Naive thymus-derived CD4-positive, alpha-beta T cell (primary cell): ENCODE data around the gene NGEF. TPM values are rescaled to one million over a fixed set of nuclear protein-coding genes. Genes with fewer than 3 reads are reported as not detected.
"Not testable (repeated sequence)": the region's sequence is repeated elsewhere in the genome, so short reads cannot be mapped to it uniquely, and the experiment has no call there.

Source experiments
- ATAC-seq: fragments of 150-1000 bp; cut with Tn5 transposase; 2 replicates; pipeline ENCODE4 v1.10.0; 2021; ENCODE audit warnings: mild to moderate bottlenecking, moderate library complexity
- CTCF ChIA-PET: fragments of 350-600 bp; sonication (Branson Sonifier 250); formaldehyde crosslinking; loops from one replicate; lab custom pipeline; 2021; ENCODE audit warnings: antibody characterized with exemption; lab: Charles Lee
- POLR2A ChIA-PET: fragments of 350-600 bp; sonication (Branson Sonifier 250); formaldehyde crosslinking; loops from one replicate; lab custom pipeline; 2021; ENCODE audit warnings: antibody characterized with exemption, inconsistent platforms; lab: Charles Lee
- DNase-seq, 9 donors: peaks; one replicate each; pipeline versions ENCODE4 v3.0.0 to v3.0.0-alpha.2; 2020 to 2022; ENCODE audit warnings: mixed read lengths in 1 of 9
- H3K27ac ChIP-seq: one replicate; pipeline ENCODE4 v1.7.0; 2013; ENCODE audit warnings: mild to moderate bottlenecking, low read depth, low read length, moderate library complexity
- H3K27me3 ChIP-seq, 2 donors: one replicate each; pipeline ENCODE4 v1.7.0; 2013; ENCODE audit warnings: low read length in 2 of 2, mild to moderate bottlenecking in 2 of 2, moderate library complexity in 2 of 2; ENCODE audit not compliant: control insufficient read depth in 2 of 2, insufficient read depth in 2 of 2
- H3K36me3 ChIP-seq, 3 experiments: 1 replicate in 2 of 3; 2 replicates in 1 of 3; pipeline ENCODE4 v1.7.0; 2013; ENCODE audit warnings: low read length in 3 of 3, mild to moderate bottlenecking in 3 of 3, moderate library complexity in 1 of 3; ENCODE audit not compliant: insufficient read depth in 3 of 3, control insufficient read depth in 2 of 3
- H3K4me1 ChIP-seq, 2 donors: one replicate each; pipeline ENCODE4 v1.7.0; 2013; ENCODE audit warnings: low read length in 2 of 2, mild to moderate bottlenecking in 2 of 2, moderate library complexity in 1 of 2; ENCODE audit not compliant: control insufficient read depth in 2 of 2, insufficient read depth in 2 of 2
- H3K4me3 ChIP-seq: 2 replicates; pipeline ENCODE4 v1.7.0; 2013; ENCODE audit warnings: mild to moderate bottlenecking, low read length
- H3K9me3 ChIP-seq, 3 experiments: 1 replicate in 2 of 3; 2 replicates in 1 of 3; pipeline ENCODE4 v1.7.0; 2013; ENCODE audit warnings: low read length in 3 of 3; ENCODE audit not compliant: control insufficient read depth in 2 of 3
- H3K27ac Mint-ChIP-seq, 9 donors: one replicate each; pipeline ENCODE4 v1.8.0; 2020 to 2022; ENCODE audit warnings: mixed read lengths in 9 of 9, mild to moderate bottlenecking in 8 of 9, moderate library complexity in 5 of 9, inconsistent platforms in 2 of 9
- H3K27me3 Mint-ChIP-seq, 5 donors: one replicate each; pipeline ENCODE4 v1.8.0; 2021 to 2022; ENCODE audit warnings: mixed read lengths in 5 of 5, mild to moderate bottlenecking in 1 of 5
- H3K36me3 Mint-ChIP-seq, 5 donors: one replicate each; pipeline ENCODE4 v1.8.0; 2020 to 2022; ENCODE audit warnings: mixed read lengths in 5 of 5, mild to moderate bottlenecking in 3 of 5, inconsistent platforms in 1 of 5
- H3K4me1 Mint-ChIP-seq, 7 donors: one replicate each; pipeline ENCODE4 v1.8.0; 2020 to 2022; ENCODE audit warnings: mixed read lengths in 7 of 7, mild to moderate bottlenecking in 3 of 7, inconsistent platforms in 1 of 7
- H3K4me3 Mint-ChIP-seq, 10 donors: one replicate each; pipeline ENCODE4 v1.8.0; 2020 to 2022; ENCODE audit warnings: mild to moderate bottlenecking in 10 of 10, mixed read lengths in 10 of 10, moderate library complexity in 6 of 10, inconsistent platforms in 2 of 10
- H3K9me3 Mint-ChIP-seq, 11 donors: one replicate each; pipeline ENCODE4 v1.8.0; 2020 to 2022; ENCODE audit warnings: mixed read lengths in 11 of 11, mild to moderate bottlenecking in 4 of 11, inconsistent platforms in 1 of 11, moderate library complexity in 1 of 11
- intact Hi-C, 2 donors: fragments of 100-400 bp; cut with micrococcal nuclease; formaldehyde crosslinking; loops; one replicate each; pipeline ENCODE4 v1.15.1; 2023
- polyA plus RNA-seq, 2 donors: library from polyadenylated mRNA; unstranded; fragments of 300-500 nt; fragmentation: Illumina TruSeq; gene quantifications; one replicate each; pipeline ENCODE4 v1.2.3, GENCODE V29; 2021
- total RNA-seq, 6 experiments: library from RNA in 5 of 6; stranded (reverse) in 5 of 6; gene quantifications; 1 replicate in 5 of 6; 2 replicates in 1 of 6; pipeline ENCODE4 v1.2.3 and lab custom pipeline; 2021 to 2026

Gene NGEF
- total and polyA plus RNA-seq, 7 experiments from 2014 or later = not detected

DNA sequence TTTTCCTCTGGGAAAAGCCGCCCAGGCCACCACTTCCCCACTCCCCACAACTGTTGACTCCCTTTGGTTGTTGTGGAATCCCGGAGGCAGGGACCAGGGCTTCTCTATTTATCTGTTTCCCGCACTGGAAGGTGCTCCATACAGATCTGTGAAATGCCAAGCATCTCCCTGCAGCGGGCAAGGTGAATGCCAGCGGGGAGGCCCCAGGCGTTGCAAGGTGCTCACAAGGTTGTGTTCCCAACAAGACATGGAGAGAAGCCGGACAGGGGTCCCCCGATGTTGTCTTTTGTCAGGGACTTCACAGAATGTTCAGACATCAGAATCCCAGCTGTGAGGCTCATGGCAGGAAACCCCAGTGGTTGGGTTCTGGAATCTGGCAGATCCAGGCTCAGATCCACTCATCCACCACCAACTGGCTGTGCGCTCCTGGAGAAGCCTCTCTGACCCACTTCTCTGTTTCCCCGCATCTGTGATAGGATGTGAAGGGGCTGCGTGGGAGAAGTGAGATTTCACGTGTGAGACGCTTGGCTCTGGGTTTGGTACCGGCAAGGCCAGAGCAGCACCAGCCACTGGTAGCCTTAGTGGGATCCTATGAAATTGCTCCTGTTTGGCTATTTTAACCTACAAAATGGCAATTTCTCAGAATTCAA is 10.8 kb upstream of the NGEF start:
- ATAC-seq (no peak), DNase-seq (no peak)
- Histone ChIP-seq H3K4me3 (no peak overlapping the region), H3K4me1 (no peaks in the 10 kb centered on the region), H3K27me3 (no peaks in the 10 kb centered on the region), H3K9me3 (no peaks in the 10 kb centered on the region), H3K27ac (no peak overlapping the region), H3K36me3 (no peaks in the 10 kb centered on the region)
- CTCF ChIA-PET = no interaction called here
- Mint-ChIP-seq H3K4me1 (no peaks in the 10 kb centered on the region), H3K27ac (no peak overlapping the region), H3K36me3 (no peaks in the 10 kb centered on the region), H3K4me3 (no peak overlapping the region), H3K9me3 (peaks cover 0 to 2% (median 0%) of the 10 kb centered on the region in 11 donors), H3K27me3 (peaks cover 0 to 4% (median 0%) of the 10 kb centered on the region in 5 donors)
- POLR2A ChIA-PET = no interaction called here
- intact Hi-C loops = no loop called here

- POLR2A ChIA-PET = no interaction called here
- intact Hi-C loops = no loop called here
- no peaks in the 10 kb centered on the region for H3K36me3 Mint-ChIP-seq
- no peak for DNase-seq
- Histone ChIP-seq H3K27me3 (no peaks in the 10 kb centered on the region), H3K4me1 (no peaks in the 10 kb centered on the region), H3K36me3 (no peaks in the 10 kb centered on the region), H3K4me3 (no peak overlapping the region), H3K9me3 (no peaks in the 10 kb centered on the region), H3K27ac (no peak overlapping the region)
- no peaks in the 10 kb centered on the region for H3K4me1 Mint-ChIP-seq
- no peak overlapping the region for H3K27ac Mint-ChIP-seq
- no peak for ATAC-seq
- H3K9me3 Mint-ChIP-seq = peaks cover 0 to 3% (median 0%) of the 10 kb centered on the region in 11 donors
- H3K27me3 Mint-ChIP-seq = no peaks in the 10 kb centered on the region
- CTCF ChIA-PET = no interaction called here
- no peak overlapping the region for H3K4me3 Mint-ChIP-seq
Measured at GRCh38 chr2:233023007-233023760, 10.1 kb upstream of the NGEF start.

DNA sequence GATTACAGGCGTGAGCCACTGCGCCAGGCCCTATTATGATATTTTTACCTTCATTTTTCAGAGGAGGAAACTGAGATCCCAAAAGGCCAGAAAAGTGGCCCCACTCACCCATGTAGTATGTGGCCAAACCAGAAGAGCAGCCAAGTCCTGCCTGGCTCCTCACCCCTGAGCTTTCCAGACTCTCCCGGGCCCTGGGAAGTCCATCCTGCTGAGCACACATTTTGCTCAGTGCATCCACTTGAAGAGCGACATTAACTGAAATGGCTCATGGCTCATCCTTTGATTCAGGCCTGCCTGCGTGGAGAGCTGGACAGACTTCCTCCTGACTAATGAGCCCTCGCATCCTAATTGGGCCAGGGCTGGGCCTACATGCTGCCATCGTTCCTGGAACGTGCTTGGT is 9.5 kb upstream of the NGEF start:
- Histone ChIP-seq H3K27me3 (no peaks in the 10 kb centered on the region), H3K36me3 (no peaks in the 10 kb centered on the region), H3K4me3 (no peak overlapping the region), H3K9me3 (no peaks in the 10 kb centered on the region), H3K4me1 (no peaks in the 10 kb centered on the region), H3K27ac (no peak overlapping the region)
- Mint-ChIP-seq H3K9me3 (peaks cover 0 to 7% (median under 1%) of the 10 kb centered on the region in 11 donors), H3K27ac (no peak overlapping the region), H3K27me3 (no peaks in the 10 kb centered on the region), H3K36me3 (peaks cover 0 to under 1% (median 0%) of the 10 kb centered on the region in 5 donors), H3K4me3 (no peak overlapping the region), H3K4me1 (no peaks in the 10 kb centered on the region)
- ATAC-seq = no peak
- no peak for DNase-seq
- intact Hi-C loops = no loop called here
- POLR2A ChIA-PET = no interaction called here
- CTCF ChIA-PET = no interaction called here

DNA sequence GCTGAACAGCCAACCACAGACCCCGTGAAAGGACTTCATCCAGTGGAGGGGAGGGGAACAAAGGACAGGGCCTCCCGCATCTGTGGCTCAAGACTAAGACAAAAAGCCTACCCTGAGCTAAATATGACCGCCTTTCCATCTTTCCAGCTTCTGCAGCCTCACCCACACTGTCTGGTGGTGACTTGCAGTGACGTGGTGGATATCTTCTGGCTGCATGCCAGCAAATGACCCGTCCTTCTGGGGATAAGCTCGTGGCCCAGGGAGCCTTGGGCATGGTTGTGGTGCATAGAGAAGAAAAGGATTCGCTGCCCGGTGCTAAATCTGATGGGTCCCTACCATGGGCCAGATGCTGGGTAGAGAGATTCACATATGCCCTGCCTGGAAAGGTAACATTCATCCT is 8.7 kb upstream of the NGEF start:
- Mint-ChIP-seq H3K27ac (no peak overlapping the region), H3K27me3 (peaks cover 0 to 2% (median 0%) of the 10 kb centered on the region in 5 donors), H3K9me3 (peaks cover 0 to 10% (median 2%) of the 10 kb centered on the region in 11 donors), H3K4me3 (no peak overlapping the region), H3K4me1 (no peaks in the 10 kb centered on the region), H3K36me3 (peaks cover 0 to 5% (median 0%) of the 10 kb centered on the region in 5 donors)
- ATAC-seq (no peak), DNase-seq (no peak)
- intact Hi-C loops = no loop called here
- H3K4me3 ChIP-seq = no peak overlapping the region
- no peaks in the 10 kb centered on the region for H3K36me3 ChIP-seq
- no peaks in the 10 kb centered on the region for H3K4me1 ChIP-seq
- H3K27ac ChIP-seq = no peak overlapping the region
- POLR2A ChIA-PET = no interaction called here
- CTCF ChIA-PET = no interaction called here
- no peaks in the 10 kb centered on the region for H3K27me3 ChIP-seq
- H3K9me3 ChIP-seq = no peaks in the 10 kb centered on the region

- Mint-ChIP-seq H3K9me3 (peaks cover 0 to 10% (median 3%) of the 10 kb centered on the region in 11 donors), H3K27ac (no peak overlapping the region), H3K27me3 (peaks cover 0 to 2% (median 0%) of the 10 kb centered on the region in 5 donors), H3K4me1 (no peaks in the 10 kb centered on the region), H3K4me3 (no peak overlapping the region), H3K36me3 (peaks cover 0 to 5% (median under 1%) of the 10 kb centered on the region in 5 donors)
- DNase-seq (no peak), ATAC-seq (no peak)
- H3K9me3 ChIP-seq = no peaks in the 10 kb centered on the region
- intact Hi-C loops = no loop called here
- H3K36me3 ChIP-seq = no peaks in the 10 kb centered on the region
- H3K4me3 ChIP-seq = no peak overlapping the region
- ChIA-PET POLR2A (no interaction called here), CTCF (no interaction called here)
- no peaks in the 10 kb centered on the region for H3K27me3 ChIP-seq
- no peak overlapping the region for H3K27ac ChIP-seq
- H3K4me1 ChIP-seq = no peaks in the 10 kb centered on the region
Measured at GRCh38 chr2:233020454-233020853, 7.4 kb upstream of the NGEF start.

- H3K4me3 Mint-ChIP-seq, CTCF ChIA-PET, H3K27ac ChIP-seq, H3K36me3 Mint-ChIP-seq, DNase-seq, intact Hi-C loops, H3K4me1 ChIP-seq, H3K9me3 ChIP-seq, H3K27me3 Mint-ChIP-seq, ATAC-seq, H3K27ac Mint-ChIP-seq, POLR2A ChIA-PET, H3K4me1 Mint-ChIP-seq, H3K36me3 ChIP-seq, H3K27me3 ChIP-seq, H3K4me3 ChIP-seq: not testable (repeated sequence)
- peaks cover 0 to 10% (median 4%) of the 10 kb centered on the region in 11 donors for H3K9me3 Mint-ChIP-seq
Measured at GRCh38 chr2:233019610-233020009, 6.6 kb upstream of the NGEF start.
